SK-N-MC (cell line): ENCODE measurements around the gene MED25.

Experiments used
- EZH2 ChIP-seq: fragments of 200-600 bp; sonication (generic); IDR thresholded peaks from one replicate; pipeline ENCODE4 v1.6.1; 2017; ENCODE audit warnings: antibody characterized with exemption
- POLR2AphosphoS5 ChIP-seq: IDR thresholded peaks from 2 replicates; pipeline ENCODE4 v1.6.1; 2012; ENCODE audit warnings: mild to moderate bottlenecking, low read depth, low read length, borderline replicate concordance

- TF ChIP-seq EZH2 (no peak), POLR2AphosphoS5 (no peak; the same call in 1 of the 2 replicates)
Measured at GRCh38 chr19:49805822-49806619, 12.1 kb upstream of the MED25 start.
